H1 (cell line): ENCODE data around the gene PDZD2. TPM values are rescaled to one million over a fixed set of nuclear protein-coding genes. Genes with fewer than 3 reads are reported as not detected.

Source experiments
- CTCF ChIA-PET: fragments of 300-600 bp; sonication (Branson Sonifier 250); formaldehyde crosslinking; loops from one replicate; lab custom pipeline; 2021; ENCODE audit not compliant: partially characterized antibody; lab: Charles Lee
- POLR2A ChIA-PET: fragments of 300-600 bp; sonication (Branson Sonifier 250); formaldehyde crosslinking; loops from one replicate; lab custom pipeline; 2021; ENCODE audit warnings: inconsistent platforms; ENCODE audit not compliant: partially characterized antibody; lab: Charles Lee
- DNase-seq, 2 experiments: peaks; one replicate each; pipeline versions ENCODE4 v3.0.0 to v3.0.0-alpha.2; 2010 to 2022; ENCODE audit warnings: low spot score in 2 of 2, low read depth in 1 of 2, mixed read lengths in 1 of 2
- FAIRE-seq: peaks from 2 replicates; lab custom pipeline; 2011; peaks lifted over from hg19 to GRCh38; lab: Jason Lieb, UNC
- H2AFZ ChIP-seq: 2 replicates; pipeline ENCODE4 v1.8.1; 2012; ENCODE audit warnings: low read length, inconsistent platforms
- H2AK5ac ChIP-seq: 2 replicates; pipeline ENCODE4 v1.6.1; 2013; ENCODE audit warnings: low read depth, low read length
- H2BK120ac ChIP-seq: replicated peaks from 2 replicates; pipeline ENCODE3; 2013; ENCODE audit warnings: low read depth, low read length, inconsistent platforms
- H2BK12ac ChIP-seq: 2 replicates; pipeline ENCODE4 v1.6.1; 2013; ENCODE audit warnings: low read depth, low read length
- H2BK15ac ChIP-seq: 2 replicates; pipeline ENCODE4 v1.6.1; 2013; ENCODE audit warnings: low read length
- H2BK20ac ChIP-seq: 2 replicates; pipeline ENCODE4 v1.6.1; 2013; ENCODE audit warnings: low read length
- H2BK5ac ChIP-seq: 2 replicates; pipeline ENCODE4 v1.6.1; 2013; ENCODE audit warnings: low read depth, low read length
- H3K14ac ChIP-seq: 2 replicates; pipeline ENCODE4 v1.6.1; 2013; ENCODE audit warnings: inconsistent platforms; ENCODE audit not compliant: insufficient read length
- H3K18ac ChIP-seq: 2 replicates; pipeline ENCODE4 v1.6.1; 2013; ENCODE audit warnings: low read length; ENCODE audit errors: extremely low read depth
- H3K23ac ChIP-seq: 2 replicates; pipeline ENCODE4 v1.6.1; 2013; ENCODE audit warnings: inconsistent platforms; ENCODE audit not compliant: insufficient read length
- H3K23me2 ChIP-seq: 2 replicates; pipeline ENCODE4 v1.6.1; 2013; ENCODE audit warnings: low read depth, low read length
- H3K27ac ChIP-seq: 2 replicates; pipeline ENCODE4 v1.6.1; 2011; ENCODE audit warnings: low read depth, low read length, inconsistent platforms
- H3K27me3 ChIP-seq, 4 experiments: replicated peaks in 1 of 4; 1 replicate in 1 of 4; 2 replicates in 3 of 4; pipeline versions ENCODE4 v1.6.1 to v1.8.1; 2011 to 2013; ENCODE audit warnings: low read length in 3 of 4, mild to moderate bottlenecking in 3 of 4, inconsistent platforms in 2 of 4, mixed read lengths in 2 of 4, moderate library complexity in 1 of 4; ENCODE audit not compliant: control insufficient read depth in 3 of 4, insufficient read depth in 3 of 4; ENCODE audit errors: extremely low read depth in 1 of 4
- H3K36me3 ChIP-seq, 4 experiments: 2 replicates each; pipeline versions ENCODE4 v1.6.1 to v1.8.1; 2011 to 2013; ENCODE audit warnings: mild to moderate bottlenecking in 4 of 4, low read length in 3 of 4, moderate library complexity in 2 of 4, control low read depth in 1 of 4, inconsistent platforms in 1 of 4; ENCODE audit not compliant: insufficient read depth in 4 of 4, control insufficient read depth in 2 of 4
- H3K4ac ChIP-seq: replicated peaks from 2 replicates; pipeline ENCODE3; 2013; ENCODE audit warnings: low read length, low read depth, mixed read lengths, inconsistent platforms; ENCODE audit not compliant: insufficient read length
- H3K4me1 ChIP-seq, 4 experiments: replicated peaks in 1 of 4; 1 replicate in 1 of 4; 2 replicates in 3 of 4; pipeline versions ENCODE4 v1.6.1 to v1.8.1; 2011 to 2013; ENCODE audit warnings: low read length in 3 of 4, inconsistent platforms in 2 of 4, mixed read lengths in 1 of 4; ENCODE audit not compliant: insufficient read depth in 4 of 4, control insufficient read depth in 3 of 4
- H3K4me2 ChIP-seq, 2 experiments: 2 replicates each; pipeline versions ENCODE4 v1.6.1 to v1.8.1; 2011 to 2013; ENCODE audit warnings: low read depth in 2 of 2, low read length in 2 of 2, control low read depth in 1 of 2, inconsistent platforms in 1 of 2, mild to moderate bottlenecking in 1 of 2; ENCODE audit not compliant: insufficient read depth in 1 of 2
- H3K4me3 ChIP-seq, 4 experiments: fragments of 200-600, 300-600 bp in 1 of 4; sonication (generic), shearing (Covaris generic), sonication (Bioruptor Twin) in 1 of 4; 2 replicates each; pipeline versions ENCODE4 v1.5.1 to v1.8.1; 2011 to 2016; ENCODE audit warnings: low read length in 4 of 4, low read depth in 3 of 4, control low read depth in 2 of 4, inconsistent platforms in 2 of 4, mild to moderate bottlenecking in 2 of 4, mixed read lengths in 1 of 4, moderate library complexity in 1 of 4; ENCODE audit not compliant: insufficient read depth in 2 of 4; ENCODE audit errors: extremely low read depth in 1 of 4
- H3K56ac ChIP-seq: replicated peaks from 2 replicates; pipeline ENCODE3; 2013; ENCODE audit warnings: low read depth, mild to moderate bottlenecking, mixed read lengths, low read length, inconsistent platforms; ENCODE audit not compliant: insufficient read length
- H3K79me1 ChIP-seq: 2 replicates; pipeline ENCODE4 v1.6.1; 2013; ENCODE audit warnings: low read depth, low read length, control low read depth
- H3K79me2 ChIP-seq, 2 experiments: 2 replicates each; pipeline versions ENCODE4 v1.6.1 to v1.8.1; 2012 to 2013; ENCODE audit warnings: low read length in 2 of 2, mild to moderate bottlenecking in 2 of 2, inconsistent platforms in 1 of 2; ENCODE audit not compliant: insufficient read depth in 2 of 2, control insufficient read depth in 1 of 2
- H3K9ac ChIP-seq, 4 experiments: replicated peaks in 1 of 4; 1 replicate in 1 of 4; 2 replicates in 3 of 4; pipeline versions ENCODE4 v1.6.1 to v1.8.1; 2011 to 2013; ENCODE audit warnings: low read depth in 3 of 4, low read length in 3 of 4, control low read depth in 2 of 4, mild to moderate bottlenecking in 2 of 4, moderate library complexity in 2 of 4, inconsistent platforms in 1 of 4; ENCODE audit errors: extremely low read depth in 1 of 4
- H3K9me3 ChIP-seq, 2 experiments: 2 replicates each; pipeline versions ENCODE4 v1.6.1 to v1.8.1; 2012 to 2013; ENCODE audit warnings: mild to moderate bottlenecking in 2 of 2, moderate library complexity in 2 of 2, control low read depth in 1 of 2, inconsistent platforms in 1 of 2, low read depth in 1 of 2, low read length in 1 of 2, mixed read lengths in 1 of 2; ENCODE audit not compliant: insufficient read depth in 2 of 2
- H4K20me1 ChIP-seq, 2 experiments: replicated peaks in 1 of 2; 2 replicates each; pipeline versions ENCODE3 to v1.8.1; 2011 to 2013; ENCODE audit warnings: inconsistent platforms in 2 of 2, low read length in 2 of 2, mild to moderate bottlenecking in 1 of 2; ENCODE audit not compliant: insufficient read depth in 2 of 2, control insufficient read depth in 1 of 2
- H4K5ac ChIP-seq: 2 replicates; pipeline ENCODE4 v1.6.1; 2013; ENCODE audit warnings: low read length, low read depth, mixed read lengths, inconsistent platforms; ENCODE audit not compliant: insufficient read length
- H4K8ac ChIP-seq: 2 replicates; pipeline ENCODE4 v1.8.0; 2013; ENCODE audit warnings: mild to moderate bottlenecking, moderate library complexity, low read length, inconsistent platforms; ENCODE audit not compliant: insufficient read depth; ENCODE audit errors: extremely low read depth
- H4K91ac ChIP-seq: replicated peaks from 2 replicates; pipeline ENCODE3; 2013; ENCODE audit warnings: low read length, mixed read lengths, inconsistent platforms; ENCODE audit not compliant: insufficient read length
- NRF1 ChIP-seq: IDR thresholded peaks from 2 replicates; pipeline ENCODE4 v1.6.1; 2011; ENCODE audit warnings: mild to moderate bottlenecking, low read depth, low read length, improper control_type of control experiment
- POU5F1 ChIP-seq: IDR thresholded peaks from 2 replicates; pipeline ENCODE4 v1.6.1; 2011; ENCODE audit warnings: low read depth, mild to moderate bottlenecking, low read length, moderate library complexity
- WGBS, 2 experiments: shearing (Covaris generic) in 1 of 2; methylation state at CpG; one replicate each; pipeline versions ENCODE4 v1.1.6 to v1.1.7; 2013 to 2015; ENCODE audit warnings: low lambda C conversion rate in 2 of 2, mixed read lengths in 2 of 2, inconsistent platforms in 1 of 2, low coverage in 1 of 2, missing lambda C conversion rate in 1 of 2; ENCODE audit not compliant: insufficient replicate concordance in 2 of 2, insufficient coverage in 1 of 2, insufficient read length in 1 of 2; ENCODE audit errors: extremely low coverage in 1 of 2, missing lambda C conversion rate in 1 of 2; 5-methylcytosine and 5-hydroxymethylcytosine counted together
- polyA plus RNA-seq, 7 experiments: library from polyadenylated mRNA; depleted of rRNA in 3 of 7; stranded (reverse) in 5 of 7; unstranded in 2 of 7; fragments of >200 nt in 5 of 7; fragments of 200-250 nt in 2 of 7; gene quantifications; 1 replicate in 5 of 7; 2 replicates in 1 of 7; 4 replicates in 1 of 7; pipeline versions ENCODE4 v1.2.1 to v1.2.3, GENCODE V29; 2011 to 2013; ENCODE audit warnings: missing spikeins in 2 of 7, mixed read lengths in 2 of 7
- total RNA-seq: library from RNA; stranded (reverse); fragmentation: NEBNext Ultra II Directional; extraction: Animal tissue kit (Norgen Biotek cat#: 25700); gene quantifications from 2 replicates; pipeline ENCODE4 v1.2.1, GENCODE V29; 2021

PDZD2 gene
- total and polyA plus RNA-seq, 2 of the 8 experiments (the other 6 are each of a cell fraction or from before 2014, with no cell fraction given), result 1.2 to 6.8 TPM

- Histone ChIP-seq H2AK5ac (no peak overlapping the region), H3K36me3 (no peaks in the 10 kb centered on the region), H2BK5ac (no peak overlapping the region), H3K9me3 (no peaks in the 10 kb centered on the region), H3K9ac (no peak overlapping the region), H3K14ac (no peak overlapping the region), H3K27me3 (no peaks in the 10 kb centered on the region), H3K4me2 (no peak overlapping the region), H4K20me1 (no peaks in the 10 kb centered on the region), H2BK12ac (no peak overlapping the region), H3K4me3 (no peak overlapping the region), H2BK120ac (no peak overlapping the region), H3K18ac (no peak overlapping the region; the same call in 1 of the 2 replicates), H3K23me2 (no peaks in the 10 kb centered on the region), H2BK15ac (no peak overlapping the region), H3K4me1 (no peaks in the 10 kb centered on the region; a peak in 1 of 7 replicates), H2BK20ac (no peak overlapping the region), H2AFZ (no peak overlapping the region), H3K79me2 (no peaks in the 10 kb centered on the region), H3K4ac (no peak overlapping the region), H4K5ac (no peak overlapping the region), H3K79me1 (no peaks in the 10 kb centered on the region), H3K23ac (no peak overlapping the region), H3K27ac (no peak overlapping the region), H4K8ac (no peak overlapping the region), H3K56ac (no peak overlapping the region), H4K91ac (no peak overlapping the region)
- POLR2A ChIA-PET, result no interaction called here
- FAIRE-seq (no peak), DNase-seq (no peak)
- CTCF ChIA-PET, result interaction anchor here (0.7 kb wide), 1 partner anchor 61 kb away, joined by 3 read pairs; no protein-coding TSS in a partner anchor
- 83% methylated on average over 7 of the region's 7 CpGs; no CpG with 5 or more reads in 1 of the 2 experiments for WGBS, 2 experiments
- TF ChIP-seq NRF1 (no peak), POU5F1 (no peak)
- TF ChIP-seq, all 59 proteins: peak for 0
These were observed 298.3 kb downstream of the PDZD2 start for GRCh38 chr5:31937226-31937625.
